GM12878 (cell line): ENCODE data around the gene ARL16. TPM values are rescaled to one million over a fixed set of nuclear protein-coding genes. Genes with fewer than 3 reads are reported as not detected.

ENCODE experiments used
- ATAC-seq: fragments of 200-7000 bp; cut with Tn5 transposase; 3 replicates; pipeline ENCODE4 v1.9.1; 2020; ENCODE audit warnings: mild to moderate bottlenecking, moderate library complexity
- BruUV-seq: library from RNA; stranded (reverse); fragments of 400-500 nt; replicated peaks from 2 replicates; lab custom pipeline; 2021; lab: Mats Ljungman, UMichigan
- CTCF ChIA-PET: fragments of 300-600 bp; sonication (Branson Sonifier 250); formaldehyde crosslinking; extraction: SDS; loops from one replicate; lab custom pipeline; 2021; ENCODE audit warnings: inconsistent platforms; lab: Yijun Ruan, JAX
- POLR2A ChIA-PET: fragments of 350-600 bp; formaldehyde crosslinking; extraction: SDS; loops from one replicate; lab custom pipeline; 2021; ENCODE audit warnings: inconsistent platforms; lab: Charles Lee
- RAD21 ChIA-PET: fragments of 300-600 bp; sonication (Branson Sonifier 250); formaldehyde crosslinking; loops from one replicate; lab custom pipeline; 2023; ENCODE audit warnings: antibody characterized with exemption; ENCODE audit not compliant: unreplicated experiment; lab: Charles Lee
- SMC1A ChIA-PET: fragments of 300-600 bp; sonication (Branson Sonifier 250); formaldehyde crosslinking; loops from one replicate; lab custom pipeline; 2023; ENCODE audit not compliant: unreplicated experiment, uncharacterized antibody; lab: Charles Lee
- DNase-seq: peaks from one replicate; pipeline ENCODE4 v3.0.0-alpha.2; 2011; ENCODE audit warnings: low read depth, low spot score
- FAIRE-seq: peaks from 3 replicates; lab custom pipeline; 2011; peaks lifted over from hg19 to GRCh38; lab: Jason Lieb, UNC
- H2AFZ ChIP-seq: 2 replicates; pipeline ENCODE4 v1.6.0; 2011; ENCODE audit warnings: low read depth, low read length, control low read depth; ENCODE audit not compliant: control insufficient read depth
- H3K27ac ChIP-seq: 2 replicates; pipeline ENCODE4 v1.5.1; 2011; ENCODE audit warnings: control low read depth; ENCODE audit not compliant: control insufficient read depth, insufficient read depth
- H3K27me3 ChIP-seq, 2 experiments: replicated peaks in 1 of 2; 2 replicates each; pipeline versions ENCODE4 v1.6.0 to v1.6.1; 2011; ENCODE audit warnings: low read length in 1 of 2; ENCODE audit not compliant: control insufficient read depth in 2 of 2, insufficient read depth in 2 of 2
- H3K36me3 ChIP-seq, 2 experiments: 2 replicates each; pipeline ENCODE4 v1.5.1; 2011; ENCODE audit warnings: low read length in 1 of 2; ENCODE audit not compliant: control insufficient read depth in 2 of 2, insufficient read depth in 2 of 2
- H3K4me1 ChIP-seq: 2 replicates; pipeline ENCODE4 v1.6.1; 2011; ENCODE audit warnings: mild to moderate bottlenecking, low read length, moderate library complexity, mixed read lengths; ENCODE audit not compliant: control insufficient read depth, insufficient read depth
- H3K4me2 ChIP-seq: 2 replicates; pipeline ENCODE4 v1.6.0; 2011; ENCODE audit warnings: control low read depth; ENCODE audit not compliant: control insufficient read depth, insufficient read depth
- H3K4me3 ChIP-seq: fragments of 200-600 bp; sonication (generic); 2 replicates; pipeline ENCODE4 v1.5.1; 2016
- H3K79me2 ChIP-seq: 2 replicates; pipeline ENCODE4 v1.6.0; 2011; ENCODE audit warnings: low read length; ENCODE audit not compliant: control insufficient read depth, insufficient read depth
- H3K9ac ChIP-seq: 2 replicates; pipeline ENCODE4 v1.8.0; 2011; ENCODE audit warnings: low read length, control low read depth, mixed read lengths; ENCODE audit not compliant: control insufficient read depth, insufficient read depth
- H3K9me3 ChIP-seq: replicated peaks from 3 replicates; pipeline ENCODE4 v1.5.1; 2011; ENCODE audit warnings: mild to moderate bottlenecking, low read length; ENCODE audit not compliant: control insufficient read depth, insufficient read depth
- H4K20me1 ChIP-seq: 2 replicates; pipeline ENCODE4 v1.6.0; 2011; ENCODE audit not compliant: control insufficient read depth, insufficient read depth
- DPF2 ChIP-seq: fragments of 450-650 bp; IDR thresholded peaks from 2 replicates; pipeline ENCODE4 v1.6.1; 2017; ENCODE audit warnings: mild to moderate bottlenecking
- EGR1 ChIP-seq, 2 experiments: IDR thresholded peaks; 1 replicate in 1 of 2; 2 replicates in 1 of 2; pipeline ENCODE4 v1.6.1; 2011 to 2012; ENCODE audit warnings: low read depth in 2 of 2, low read length in 2 of 2, borderline replicate concordance in 1 of 2, mild to moderate bottlenecking in 1 of 2, moderate library complexity in 1 of 2
- GABPA ChIP-seq: IDR thresholded peaks from 2 replicates; pipeline ENCODE4 v1.6.1; 2014; ENCODE audit warnings: antibody characterized with exemption, low read depth, mild to moderate bottlenecking, inconsistent platforms
- LARP7 ChIP-seq: fragments of 450-650 bp; IDR thresholded peaks from 2 replicates; pipeline ENCODE4 v1.6.1; 2017; ENCODE audit warnings: mild to moderate bottlenecking
- MYC ChIP-seq: IDR thresholded peaks from 2 replicates; pipeline ENCODE4 v1.6.1; 2011; ENCODE audit warnings: mild to moderate bottlenecking, low read length, moderate library complexity, inconsistent platforms; ENCODE audit not compliant: insufficient read depth, insufficient replicate concordance, insufficient read length, severe bottlenecking
- SPI1 ChIP-seq: IDR thresholded peaks from 2 replicates; pipeline ENCODE4 v1.6.1; 2011; ENCODE audit warnings: low read depth, mild to moderate bottlenecking, low read length, moderate library complexity, borderline replicate concordance; ENCODE audit not compliant: insufficient read depth
- TBL1XR1 ChIP-seq: IDR thresholded peaks from 2 replicates; pipeline ENCODE4 v1.6.1; 2012; ENCODE audit warnings: low read depth, low read length, improper control_type of control experiment
- YBX1 ChIP-seq: fragments of 450-650 bp; IDR thresholded peaks from 2 replicates; pipeline ENCODE4 v1.6.1; 2016; ENCODE audit warnings: antibody characterized with exemption
- WGBS: methylation state at CpG from one replicate; pipeline ENCODE4 v1.1.6; 2016; ENCODE audit warnings: low lambda C conversion rate; ENCODE audit not compliant: insufficient replicate concordance, insufficient coverage; ENCODE audit errors: missing lambda C conversion rate; 5-methylcytosine and 5-hydroxymethylcytosine counted together
- in situ Hi-C: fragments of 300-500 bp; cut with MboI; formaldehyde crosslinking; loops from 9 replicates; pipeline ENCODE4 v1.14.3; 2018; ENCODE audit warnings: mixed read lengths
- intact Hi-C: fragments of 100-400 bp; cut with micrococcal nuclease; formaldehyde crosslinking; loops from one replicate; pipeline ENCODE4 v1.14.2; 2022; ENCODE audit not compliant: unreplicated experiment
- polyA plus RNA-seq, 11 experiments: library from polyadenylated mRNA; depleted of rRNA in 4 of 11; unstranded in 6 of 11; stranded (reverse) in 5 of 11; fragments of >200 nt; fragmentation: Nextera tagmentation in 4 of 11; fragmentation: Illumina TruSeq in 1 of 11; extraction: Ambion mirVana in 4 of 11; extraction: Trizol in 1 of 11; gene quantifications; 1 replicate in 1 of 11; 2 replicates in 10 of 11; pipeline versions ENCODE4 v1.2.1 to v1.2.3, GENCODE V29; 2011 to 2016; ENCODE audit warnings: inconsistent platforms in 2 of 11, missing spikeins in 2 of 11, low read depth in 1 of 11
- total RNA-seq, 4 experiments: library from RNA; depleted of rRNA in 3 of 4; stranded (reverse); fragments of >200 nt in 3 of 4; fragmentation: Illumina TruSeq in 1 of 4; extraction: Trizol in 1 of 4; gene quantifications; 2 replicates each; pipeline versions ENCODE4 v1.2.1 to v1.2.3, GENCODE V29; 2013 to 2021
- TF ChIP-seq, protein P1 (sequence below): fragments of 450-650 bp; IDR thresholded peaks from 2 replicates; pipeline ENCODE4 v1.6.1; 2017; ENCODE audit warnings: mild to moderate bottlenecking, low read depth, inconsistent platforms; ENCODE audit not compliant: poor library complexity, severe bottlenecking
- TF ChIP-seq, protein P2 (sequence below): fragments of 450-650 bp; conservative IDR thresholded peaks from 2 replicates; pipeline ENCODE4 v1.6.1; 2017; ENCODE audit warnings: mild to moderate bottlenecking, moderate library complexity

ARL16 gene
- total and polyA plus RNA-seq, 10 of the 15 experiments (the other 5 are each of a cell fraction or from before 2014, with no cell fraction given) = 4.7 to 47.6 (median 30.9) TPM

DNA sequence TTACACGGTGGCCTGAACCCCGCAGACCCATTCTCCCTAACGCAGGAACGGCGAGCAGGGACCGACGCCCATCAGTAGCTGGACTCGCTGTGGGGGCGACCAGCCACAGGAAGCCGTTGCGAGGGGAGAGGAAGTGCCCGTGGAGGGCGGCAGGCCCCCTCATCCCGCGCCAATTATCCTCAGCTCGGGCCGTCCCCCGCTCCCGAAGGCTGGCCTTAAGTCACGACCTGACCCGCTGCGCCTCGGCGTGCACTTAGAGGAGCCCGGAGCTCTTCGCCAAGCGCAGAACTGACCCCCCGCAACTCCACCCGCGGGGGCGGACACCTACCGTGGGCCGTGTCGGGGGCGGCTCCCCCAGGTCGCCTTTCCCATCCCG is 401 bp downstream of the ARL16 start:
- Histone ChIP-seq H3K36me3 (peaks cover 0 to 10% of the 10 kb centered on the region in 2 experiments; a peak in 3 of 4 replicates), H3K4me2 (peak overlapping the region; percentile 72), H3K79me2 (peaks cover 38% of the 10 kb centered on the region), H3K4me1 (peaks cover 11% of the 10 kb centered on the region), H3K9me3 (no peaks in the 10 kb centered on the region), H4K20me1 (peaks cover 8% of the 10 kb centered on the region; the same call in 1 of the 2 replicates), H3K27me3 (no peaks in the 10 kb centered on the region), H3K4me3 (peak overlapping the region; percentile 75), H3K27ac (peak overlapping the region; percentile 36; the same call in 1 of the 2 replicates), H2AFZ (peak overlapping the region; percentile 8), H3K9ac (peak overlapping the region; percentile 74)
- under 1% methylated on average over 31 of the region's 37 CpGs for WGBS
- ChIA-PET RAD21 (interaction anchor here (0.7 to 1.9 kb wide), 6 partner anchors 17 to 244 kb away, joined by 3 to 6 read pairs (median 4); partner anchors contain the start of gene MRPL12), CTCF (interaction anchor here (0.8 to 1.5 kb wide), 6 partner anchors 8 to 151 kb away, joined by 3 to 5 read pairs (median 4); no protein-coding TSS in a partner anchor), POLR2A (interaction anchor here (0.5 to 4.0 kb wide), 8 partner anchors 16 to 132 kb away, joined by 3 to 32 read pairs (median 3); partner anchors contain the start of genes CCDC137 and MRPL12)
- intact Hi-C loops = loop anchor here (2.0 kb wide), 1 partner anchor 20 kb away; the partner anchor contains the start of gene MRPL12
- in situ Hi-C loops = no loop called here
- peak; percentile 38 for ATAC-seq
- no peak for DNase-seq
- FAIRE-seq = no peak
- TF ChIP-seq SPI1 (peak; percentile 54; the same call in 1 of the 2 replicates), LARP7 (peak; percentile 67; the same call in 1 of the 2 replicates), TBL1XR1 (no peak), YBX1 (no peak), MYC (no peak), DPF2 (peak; percentile 30), EGR1 (IDR thresholded peaks at IDR 0.05; ENCODE audit: borderline replicate concordance in 1 of 2, low read depth in 2 of 2, low read length in 2 of 2) (peak in 1 of 2 experiments; percentile 62; a peak in 1 of 3 replicates), GABPA (0 out of 2 replicates have a peak, but pooled peaks have one; percentile 17)
- TF ChIP-seq, protein P1, sequence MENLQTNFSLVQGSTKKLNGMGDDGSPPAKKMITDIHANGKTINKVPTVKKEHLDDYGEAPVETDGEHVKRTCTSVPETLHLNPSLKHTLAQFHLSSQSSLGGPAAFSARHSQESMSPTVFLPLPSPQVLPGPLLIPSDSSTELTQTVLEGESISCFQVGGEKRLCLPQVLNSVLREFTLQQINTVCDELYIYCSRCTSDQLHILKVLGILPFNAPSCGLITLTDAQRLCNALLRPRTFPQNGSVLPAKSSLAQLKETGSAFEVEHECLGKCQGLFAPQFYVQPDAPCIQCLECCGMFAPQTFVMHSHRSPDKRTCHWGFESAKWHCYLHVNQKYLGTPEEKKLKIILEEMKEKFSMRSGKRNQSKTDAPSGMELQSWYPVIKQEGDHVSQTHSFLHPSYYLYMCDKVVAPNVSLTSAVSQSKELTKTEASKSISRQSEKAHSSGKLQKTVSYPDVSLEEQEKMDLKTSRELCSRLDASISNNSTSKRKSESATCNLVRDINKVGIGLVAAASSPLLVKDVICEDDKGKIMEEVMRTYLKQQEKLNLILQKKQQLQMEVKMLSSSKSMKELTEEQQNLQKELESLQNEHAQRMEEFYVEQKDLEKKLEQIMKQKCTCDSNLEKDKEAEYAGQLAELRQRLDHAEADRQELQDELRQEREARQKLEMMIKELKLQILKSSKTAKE = no peak
- TF ChIP-seq, protein P2, sequence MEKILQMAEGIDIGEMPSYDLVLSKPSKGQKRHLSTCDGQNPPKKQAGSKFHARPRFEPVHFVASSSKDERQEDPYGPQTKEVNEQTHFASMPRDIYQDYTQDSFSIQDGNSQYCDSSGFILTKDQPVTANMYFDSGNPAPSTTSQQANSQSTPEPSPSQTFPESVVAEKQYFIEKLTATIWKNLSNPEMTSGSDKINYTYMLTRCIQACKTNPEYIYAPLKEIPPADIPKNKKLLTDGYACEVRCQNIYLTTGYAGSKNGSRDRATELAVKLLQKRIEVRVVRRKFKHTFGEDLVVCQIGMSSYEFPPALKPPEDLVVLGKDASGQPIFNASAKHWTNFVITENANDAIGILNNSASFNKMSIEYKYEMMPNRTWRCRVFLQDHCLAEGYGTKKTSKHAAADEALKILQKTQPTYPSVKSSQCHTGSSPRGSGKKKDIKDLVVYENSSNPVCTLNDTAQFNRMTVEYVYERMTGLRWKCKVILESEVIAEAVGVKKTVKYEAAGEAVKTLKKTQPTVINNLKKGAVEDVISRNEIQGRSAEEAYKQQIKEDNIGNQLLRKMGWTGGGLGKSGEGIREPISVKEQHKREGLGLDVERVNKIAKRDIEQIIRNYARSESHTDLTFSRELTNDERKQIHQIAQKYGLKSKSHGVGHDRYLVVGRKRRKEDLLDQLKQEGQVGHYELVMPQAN = peak; percentile 52; the same call in 1 of the 2 replicates
- TF ChIP-seq, all 136 proteins: peak for 6
- SMC1A ChIA-PET = interaction anchor here (1.1 kb wide), 1 partner anchor 30 kb away, joined by 3 read pairs; no protein-coding TSS in a partner anchor
- BruUV-seq = no TSS peak
